GM18951 (cell line): ENCODE data around the gene ENTPD2.

Source experiments
- POLR2A ChIP-seq: IDR thresholded peaks from 4 replicates; pipeline ENCODE4 v1.6.1; 2011; ENCODE audit warnings: mild to moderate bottlenecking; ENCODE audit not compliant: insufficient read length, insufficient read depth; ENCODE audit errors: extremely low read depth
- in situ Hi-C: fragments of 300-500 bp; cut with MboI; formaldehyde crosslinking; loops from one replicate; pipeline ENCODE4 v1.12.0; 2022; ENCODE audit warnings: low sequenced_read_pairs, mixed read lengths, inconsistent platforms; ENCODE audit not compliant: unreplicated experiment

Gene ENTPD2

GRCh38 chr9:137030538-137031527, 23.0 kb downstream of the ENTPD2 start:
- in situ Hi-C loops: loop anchor here (25.0 kb wide), 1 partner anchor 244 kb away; the partner anchor contains the start of genes CCDC183 and TMEM141
- no peak for TF ChIP-seq POLR2A

- in situ Hi-C loops: loop anchor here (25.0 kb wide), 1 partner anchor 243 kb away; the partner anchor contains the start of genes CCDC183 and TMEM141
- TF ChIP-seq POLR2A: no peak
These were observed 23.9 kb downstream of the ENTPD2 start for GRCh38 chr9:137030006-137030405.

- peak; percentile 8 for TF ChIP-seq POLR2A
- in situ Hi-C loops: loop anchor here (25.0 kb wide), 1 partner anchor 242 kb away; the partner anchor contains the start of genes CCDC183 and TMEM141
These were observed 24.6 kb downstream of the ENTPD2 start for GRCh38 chr9:137029058-137029936.

DNA sequence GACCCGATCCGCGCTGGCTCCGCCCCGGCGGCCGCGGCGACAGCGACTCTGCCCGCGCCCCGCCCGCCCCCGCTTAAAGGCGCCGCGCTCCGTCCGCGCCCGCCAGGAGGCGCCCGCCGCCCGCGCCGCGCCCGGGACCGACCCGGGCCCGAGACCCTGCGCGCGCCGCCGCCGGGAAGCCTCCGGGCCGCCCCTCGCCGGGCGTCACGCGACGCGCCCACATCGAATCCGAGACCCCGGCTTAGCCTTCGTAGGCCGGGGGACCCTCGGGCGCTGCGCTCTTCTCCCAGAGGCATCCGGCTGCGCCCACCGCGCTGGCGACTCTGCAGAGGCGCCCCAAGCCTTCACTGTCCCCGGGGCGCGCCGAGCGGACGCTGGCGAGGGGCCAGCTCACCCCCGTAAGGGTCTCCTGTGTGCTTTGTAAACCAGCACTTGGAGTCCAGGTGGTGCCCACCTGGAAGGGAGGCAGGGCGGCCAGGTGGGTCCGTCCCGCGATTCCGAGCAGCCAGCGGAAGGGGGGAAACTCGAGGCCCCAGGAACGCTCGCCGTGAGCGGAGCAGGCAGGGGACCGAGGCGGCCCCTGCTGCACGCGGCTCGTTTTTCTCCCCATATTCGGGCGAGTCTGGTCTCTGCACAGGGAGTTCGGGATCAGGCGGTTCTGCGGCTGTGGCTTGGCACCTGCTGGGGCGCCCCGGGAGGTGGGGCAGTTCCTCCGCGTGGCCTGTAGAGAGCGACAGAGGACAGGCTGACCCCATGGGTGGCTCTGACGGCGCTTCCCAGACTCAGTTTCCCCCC, 25.4 kb downstream of the ENTPD2 start:
- in situ Hi-C loops: loop anchor here (25.0 kb wide), 1 partner anchor 241 kb away; the partner anchor contains the start of genes CCDC183 and TMEM141
- TF ChIP-seq POLR2A: no peak

- in situ Hi-C loops: loop anchor here (25.0 kb wide), 1 partner anchor 240 kb away; the partner anchor contains the start of genes CCDC183 and TMEM141
- TF ChIP-seq POLR2A: no peak
These were observed 26.2 kb downstream of the ENTPD2 start, which contains the start of gene ABCA2 for GRCh38 chr9:137027369-137028262. ABCA2 (minus strand) TSS chr9:137028237; CDS start chr9:137028140, 97 bp downstream.

DNA sequence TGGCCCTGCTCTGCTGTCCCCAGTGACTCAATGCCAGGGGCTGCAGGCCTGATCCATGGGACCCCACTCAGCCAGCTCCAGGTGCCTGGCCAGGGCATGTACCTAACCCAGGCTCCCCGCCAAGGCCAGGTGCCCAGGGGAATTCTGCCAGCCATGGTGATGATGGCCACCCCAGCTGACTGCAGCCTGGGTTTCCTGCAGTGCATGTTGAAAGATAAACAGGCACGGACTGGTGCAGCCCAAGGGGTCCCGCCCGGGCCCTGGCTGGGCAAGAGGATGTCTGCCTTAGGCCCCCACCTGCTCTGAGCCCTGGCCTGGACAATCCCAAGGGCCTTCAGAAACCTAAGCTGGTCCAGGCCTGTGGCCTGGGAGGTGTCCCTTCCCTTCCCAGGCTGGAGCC, 27.0 kb downstream of the ENTPD2 start:
- no peak for TF ChIP-seq POLR2A
- in situ Hi-C loops: loop anchor here (25.0 kb wide), 1 partner anchor 240 kb away; the partner anchor contains the start of genes CCDC183 and TMEM141

GRCh38 chr9:137026384-137026783, 27.5 kb downstream of the ENTPD2 start:
- TF ChIP-seq POLR2A: no peak
- in situ Hi-C loops: loop anchor here (25.0 kb wide), 1 partner anchor 239 kb away; the partner anchor contains the start of genes CCDC183 and TMEM141

- no peak for TF ChIP-seq POLR2A
- in situ Hi-C loops: loop anchor here (25.0 kb wide), 1 partner anchor 238 kb away; the partner anchor contains the start of genes CCDC183 and TMEM141
These were observed 28.3 kb downstream of the ENTPD2 start for GRCh38 chr9:137025517-137025966.

DNA sequence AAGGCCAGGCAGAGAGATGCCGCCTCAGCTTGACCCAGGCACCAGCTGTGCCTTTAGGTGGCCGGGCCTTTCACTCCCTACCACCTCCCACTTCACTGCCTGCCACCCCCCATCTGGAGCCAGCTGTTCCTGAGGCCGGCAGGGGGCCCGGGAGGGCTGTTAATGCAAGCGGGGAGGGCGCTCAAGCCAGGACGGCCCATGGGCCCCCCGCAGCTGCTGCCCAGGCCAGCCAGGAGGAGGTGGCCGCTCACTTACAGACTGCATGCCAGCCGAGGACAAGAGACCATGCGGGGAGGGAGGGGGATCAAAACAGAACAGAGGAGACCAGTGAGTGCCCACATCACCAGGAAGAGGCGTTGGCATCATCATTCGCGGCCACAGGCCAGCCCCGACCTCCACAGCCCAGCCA, 30.3 kb downstream of the ENTPD2 start:
- in situ Hi-C loops: no loop called here
- no peak for TF ChIP-seq POLR2A

GRCh38 chr9:137023157-137023556, 30.7 kb downstream of the ENTPD2 start:
- in situ Hi-C loops: no loop called here
- TF ChIP-seq POLR2A: no peak

DNA sequence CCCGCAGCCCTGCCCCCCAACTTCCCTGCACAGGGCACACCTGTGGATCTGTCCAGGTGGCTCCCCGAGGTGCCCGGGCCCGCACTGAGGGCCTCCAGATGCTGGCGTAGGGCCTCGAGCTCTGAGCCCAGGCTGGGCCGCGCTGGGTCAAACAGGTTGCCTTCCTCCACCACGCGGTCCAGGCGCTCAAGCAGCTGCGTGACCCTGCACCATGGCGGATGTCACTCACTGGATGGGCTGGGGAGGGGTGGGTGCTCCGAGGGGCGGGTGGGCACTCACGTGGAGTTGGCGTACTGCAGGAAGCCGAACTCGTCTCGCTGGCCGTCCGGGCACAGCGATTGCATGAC, 31.2 kb downstream of the ENTPD2 start:
- in situ Hi-C loops: no loop called here
- no peak for TF ChIP-seq POLR2A
